Measurements from ENCODE around the gene ZNF526.

GRCh38 chr19:42177686-42178019 is 42.5 kb upstream of the ZNF526 start:
- TF ChIP-seq, protein P1, sequence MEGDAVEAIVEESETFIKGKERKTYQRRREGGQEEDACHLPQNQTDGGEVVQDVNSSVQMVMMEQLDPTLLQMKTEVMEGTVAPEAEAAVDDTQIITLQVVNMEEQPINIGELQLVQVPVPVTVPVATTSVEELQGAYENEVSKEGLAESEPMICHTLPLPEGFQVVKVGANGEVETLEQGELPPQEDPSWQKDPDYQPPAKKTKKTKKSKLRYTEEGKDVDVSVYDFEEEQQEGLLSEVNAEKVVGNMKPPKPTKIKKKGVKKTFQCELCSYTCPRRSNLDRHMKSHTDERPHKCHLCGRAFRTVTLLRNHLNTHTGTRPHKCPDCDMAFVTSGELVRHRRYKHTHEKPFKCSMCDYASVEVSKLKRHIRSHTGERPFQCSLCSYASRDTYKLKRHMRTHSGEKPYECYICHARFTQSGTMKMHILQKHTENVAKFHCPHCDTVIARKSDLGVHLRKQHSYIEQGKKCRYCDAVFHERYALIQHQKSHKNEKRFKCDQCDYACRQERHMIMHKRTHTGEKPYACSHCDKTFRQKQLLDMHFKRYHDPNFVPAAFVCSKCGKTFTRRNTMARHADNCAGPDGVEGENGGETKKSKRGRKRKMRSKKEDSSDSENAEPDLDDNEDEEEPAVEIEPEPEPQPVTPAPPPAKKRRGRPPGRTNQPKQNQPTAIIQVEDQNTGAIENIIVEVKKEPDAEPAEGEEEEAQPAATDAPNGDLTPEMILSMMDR (tag by site-specific recombination; IDR thresholded peaks at IDR 0.05), result no peak
- TF ChIP-seq ZBTB7A (tag by site-specific recombination; IDR thresholded peaks at IDR 0.05; ENCODE audit: low read depth) (no peak), ZNF48 (tag by site-specific recombination; IDR thresholded peaks at IDR 0.05) (no peak), ZNF302 (tag by site-specific recombination; IDR thresholded peaks at IDR 0.05; ENCODE audit: low read depth) (no peak), ZBTB48 (tag by site-specific recombination; IDR thresholded peaks at IDR 0.05) (no peak)
- TF ChIP-seq, protein P2, sequence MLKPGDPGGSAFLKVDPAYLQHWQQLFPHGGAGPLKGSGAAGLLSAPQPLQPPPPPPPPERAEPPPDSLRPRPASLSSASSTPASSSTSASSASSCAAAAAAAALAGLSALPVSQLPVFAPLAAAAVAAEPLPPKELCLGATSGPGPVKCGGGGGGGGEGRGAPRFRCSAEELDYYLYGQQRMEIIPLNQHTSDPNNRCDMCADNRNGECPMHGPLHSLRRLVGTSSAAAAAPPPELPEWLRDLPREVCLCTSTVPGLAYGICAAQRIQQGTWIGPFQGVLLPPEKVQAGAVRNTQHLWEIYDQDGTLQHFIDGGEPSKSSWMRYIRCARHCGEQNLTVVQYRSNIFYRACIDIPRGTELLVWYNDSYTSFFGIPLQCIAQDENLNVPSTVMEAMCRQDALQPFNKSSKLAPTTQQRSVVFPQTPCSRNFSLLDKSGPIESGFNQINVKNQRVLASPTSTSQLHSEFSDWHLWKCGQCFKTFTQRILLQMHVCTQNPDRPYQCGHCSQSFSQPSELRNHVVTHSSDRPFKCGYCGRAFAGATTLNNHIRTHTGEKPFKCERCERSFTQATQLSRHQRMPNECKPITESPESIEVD (tag by site-specific recombination; IDR thresholded peaks at IDR 0.05), result no peak

Data from HEK293 (cell line).